DOHH2 (cell line): ENCODE measurements around the gene PHLPP2.

ENCODE experiments used
- EZH2phosphoT487 ChIP-seq: fragments of 200-600 bp; sonication (generic); IDR thresholded peaks from 2 replicates; pipeline ENCODE4 v1.6.1; 2017; ENCODE audit warnings: borderline replicate concordance, mild to moderate bottlenecking, antibody characterized with exemption, low read length, moderate library complexity, mixed read lengths
- TF ChIP-seq, protein P1 (sequence below): fragments of 200-600 bp; sonication (generic); IDR thresholded peaks from one replicate; pipeline ENCODE4 v1.5.1; 2014; ENCODE audit warnings: antibody characterized with exemption, mild to moderate bottlenecking, low read depth, low read length; ENCODE audit not compliant: poor library complexity, severe bottlenecking

DNA sequence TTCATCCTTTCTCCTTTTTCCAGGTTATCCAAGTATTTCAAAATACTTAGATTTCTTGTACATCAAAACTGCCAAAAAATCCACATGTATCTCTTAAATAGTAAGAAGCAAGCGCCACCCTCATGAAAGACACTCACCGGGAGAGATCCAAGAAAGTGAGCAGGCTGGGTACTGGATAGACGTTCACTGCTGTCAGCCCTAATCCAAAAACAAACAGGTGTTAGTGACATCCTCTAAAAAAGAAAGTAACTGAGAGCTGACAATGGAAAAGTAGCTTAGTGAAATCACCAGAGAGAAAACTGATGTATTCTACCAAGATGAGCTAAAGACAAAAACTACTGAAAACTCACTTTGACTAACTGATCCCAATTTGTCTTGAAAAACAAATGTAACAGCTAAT is 52.4 kb downstream of the PHLPP2 start:
- TF ChIP-seq, protein P1, sequence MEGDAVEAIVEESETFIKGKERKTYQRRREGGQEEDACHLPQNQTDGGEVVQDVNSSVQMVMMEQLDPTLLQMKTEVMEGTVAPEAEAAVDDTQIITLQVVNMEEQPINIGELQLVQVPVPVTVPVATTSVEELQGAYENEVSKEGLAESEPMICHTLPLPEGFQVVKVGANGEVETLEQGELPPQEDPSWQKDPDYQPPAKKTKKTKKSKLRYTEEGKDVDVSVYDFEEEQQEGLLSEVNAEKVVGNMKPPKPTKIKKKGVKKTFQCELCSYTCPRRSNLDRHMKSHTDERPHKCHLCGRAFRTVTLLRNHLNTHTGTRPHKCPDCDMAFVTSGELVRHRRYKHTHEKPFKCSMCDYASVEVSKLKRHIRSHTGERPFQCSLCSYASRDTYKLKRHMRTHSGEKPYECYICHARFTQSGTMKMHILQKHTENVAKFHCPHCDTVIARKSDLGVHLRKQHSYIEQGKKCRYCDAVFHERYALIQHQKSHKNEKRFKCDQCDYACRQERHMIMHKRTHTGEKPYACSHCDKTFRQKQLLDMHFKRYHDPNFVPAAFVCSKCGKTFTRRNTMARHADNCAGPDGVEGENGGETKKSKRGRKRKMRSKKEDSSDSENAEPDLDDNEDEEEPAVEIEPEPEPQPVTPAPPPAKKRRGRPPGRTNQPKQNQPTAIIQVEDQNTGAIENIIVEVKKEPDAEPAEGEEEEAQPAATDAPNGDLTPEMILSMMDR = no peak
- TF ChIP-seq EZH2phosphoT487 = no peak
